HEK293 (cell line): ENCODE data around the gene SLC1A3.

Experiments
- CTCF ChIP-seq: fragments of 450-650 bp; formaldehyde crosslinking; IDR thresholded peaks from 2 replicates; pipeline ENCODE4 v1.5.1; 2016; ENCODE audit warnings: missing biosample characterization, missing genetic modification characterization
- REPIN1 ChIP-seq: fragments of 450-650 bp; formaldehyde crosslinking; IDR thresholded peaks from 2 replicates; pipeline ENCODE4 v1.5.1; 2017; ENCODE audit warnings: missing biosample characterization, missing genetic modification characterization, low read depth
- TCF7L2 ChIP-seq: IDR thresholded peaks from 2 replicates; pipeline ENCODE4 v1.6.1; 2011; ENCODE audit warnings: low read depth, mild to moderate bottlenecking, inconsistent platforms, low read length, moderate library complexity, borderline replicate concordance
- YY1 ChIP-seq: fragments of 450-650 bp; formaldehyde crosslinking; IDR thresholded peaks from 2 replicates; pipeline ENCODE4 v1.5.1; 2018; ENCODE audit warnings: missing biosample characterization, missing genetic modification characterization
- ZEB2 ChIP-seq: fragments of 450-650 bp; formaldehyde crosslinking; IDR thresholded peaks from 2 replicates; pipeline ENCODE4 v1.5.1; 2016; ENCODE audit warnings: missing biosample characterization, missing genetic modification characterization
- ZNF223 ChIP-seq: fragments of 450-650 bp; formaldehyde crosslinking; IDR thresholded peaks from 2 replicates; pipeline ENCODE4 v1.5.1; 2016; ENCODE audit warnings: missing biosample characterization, missing genetic modification characterization
- ZNF274 ChIP-seq, 2 experiments: fragments of 200-500 bp in 1 of 2; fragments of 450-650 bp in 1 of 2; sonication (Bioruptor generic) in 1 of 2; formaldehyde crosslinking in 1 of 2; IDR thresholded peaks; 2 replicates each; pipeline versions ENCODE4 v1.5.1 to v1.6.1; 2014 to 2016; ENCODE audit warnings: borderline replicate concordance in 1 of 2, inconsistent platforms in 1 of 2, low read length in 1 of 2, missing biosample characterization in 1 of 2, missing genetic modification characterization in 1 of 2
- ZNF530 ChIP-seq: fragments of 450-650 bp; formaldehyde crosslinking; IDR thresholded peaks from 2 replicates; pipeline ENCODE4 v1.5.1; 2016; ENCODE audit warnings: low read depth, missing biosample characterization, missing genetic modification characterization
- ZNF707 ChIP-seq: fragments of 450-650 bp; formaldehyde crosslinking; IDR thresholded peaks from 2 replicates; pipeline ENCODE4 v1.5.1; 2016; ENCODE audit warnings: missing biosample characterization, missing genetic modification characterization
- TF ChIP-seq, protein P1 (sequence below): fragments of 450-650 bp; formaldehyde crosslinking; IDR thresholded peaks from 2 replicates; pipeline ENCODE4 v1.5.1; 2016; ENCODE audit warnings: missing biosample characterization, missing genetic modification characterization

- TF ChIP-seq CTCF (no peak), TCF7L2 (no peak), ZNF707 (tag by site-specific recombination) (no peak), ZNF274 (IDR thresholded peaks at IDR 0.05; ENCODE audit: low read length) (no peak), ZNF274 (tag by site-specific recombination; IDR thresholded peaks at IDR 0.05; ENCODE audit: borderline replicate concordance) (no peak), REPIN1 (tag by site-specific recombination) (no peak), YY1 (tag by site-specific recombination) (no peak), ZNF530 (tag by site-specific recombination) (no peak), ZNF223 (tag by site-specific recombination) (no peak), ZEB2 (tag by site-specific recombination) (no peak)
- TF ChIP-seq, protein P1, sequence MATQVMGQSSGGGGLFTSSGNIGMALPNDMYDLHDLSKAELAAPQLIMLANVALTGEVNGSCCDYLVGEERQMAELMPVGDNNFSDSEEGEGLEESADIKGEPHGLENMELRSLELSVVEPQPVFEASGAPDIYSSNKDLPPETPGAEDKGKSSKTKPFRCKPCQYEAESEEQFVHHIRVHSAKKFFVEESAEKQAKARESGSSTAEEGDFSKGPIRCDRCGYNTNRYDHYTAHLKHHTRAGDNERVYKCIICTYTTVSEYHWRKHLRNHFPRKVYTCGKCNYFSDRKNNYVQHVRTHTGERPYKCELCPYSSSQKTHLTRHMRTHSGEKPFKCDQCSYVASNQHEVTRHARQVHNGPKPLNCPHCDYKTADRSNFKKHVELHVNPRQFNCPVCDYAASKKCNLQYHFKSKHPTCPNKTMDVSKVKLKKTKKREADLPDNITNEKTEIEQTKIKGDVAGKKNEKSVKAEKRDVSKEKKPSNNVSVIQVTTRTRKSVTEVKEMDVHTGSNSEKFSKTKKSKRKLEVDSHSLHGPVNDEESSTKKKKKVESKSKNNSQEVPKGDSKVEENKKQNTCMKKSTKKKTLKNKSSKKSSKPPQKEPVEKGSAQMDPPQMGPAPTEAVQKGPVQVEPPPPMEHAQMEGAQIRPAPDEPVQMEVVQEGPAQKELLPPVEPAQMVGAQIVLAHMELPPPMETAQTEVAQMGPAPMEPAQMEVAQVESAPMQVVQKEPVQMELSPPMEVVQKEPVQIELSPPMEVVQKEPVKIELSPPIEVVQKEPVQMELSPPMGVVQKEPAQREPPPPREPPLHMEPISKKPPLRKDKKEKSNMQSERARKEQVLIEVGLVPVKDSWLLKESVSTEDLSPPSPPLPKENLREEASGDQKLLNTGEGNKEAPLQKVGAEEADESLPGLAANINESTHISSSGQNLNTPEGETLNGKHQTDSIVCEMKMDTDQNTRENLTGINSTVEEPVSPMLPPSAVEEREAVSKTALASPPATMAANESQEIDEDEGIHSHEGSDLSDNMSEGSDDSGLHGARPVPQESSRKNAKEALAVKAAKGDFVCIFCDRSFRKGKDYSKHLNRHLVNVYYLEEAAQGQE: no peak
These were observed 55.2 kb downstream of the SLC1A3 start for GRCh38 chr5:36661456-36662220.
